Adrenal gland (tissue), 5 donors: ENCODE measurements around the gene GPC5.

Source experiments
- CTCF ChIP-seq, 6 experiments: fragments of 450-650 bp in 4 of 6; fragments of 200-600 bp in 2 of 6; sonication (generic) in 1 of 6; IDR thresholded peaks; 1 replicate in 5 of 6; 2 replicates in 1 of 6; pipeline versions ENCODE4 v1.5.1 to v1.8.0; 2016 to 2021; ENCODE audit warnings: antibody characterized with exemption in 6 of 6, mild to moderate bottlenecking in 2 of 6, moderate library complexity in 1 of 6
- POLR2A ChIP-seq, 2 donors: fragments of 450-650 bp; IDR thresholded peaks; one replicate each; pipeline ENCODE4 v1.6.1; 2017; ENCODE audit warnings: antibody characterized with exemption in 2 of 2, mild to moderate bottlenecking in 2 of 2, moderate library complexity in 1 of 2
- donor health status: DM: no; HTN: no; CAD: no.

GRCh38 chr13:91825516-91825915 lies 427.1 kb downstream of the GPC5 start:
- no peak for TF ChIP-seq CTCF (IDR thresholded peaks at IDR 0.05)
- TF ChIP-seq POLR2A (IDR thresholded peaks at IDR 0.05): no peak
